K562 (cell line): ENCODE results near the gene ZBTB46. TPM values are rescaled to one million over a fixed set of nuclear protein-coding genes. Genes with fewer than 3 reads are reported as not detected.

ENCODE experiments used
- CTBP1 ChIP-seq: fragments of 450-650 bp; IDR thresholded peaks from 2 replicates; pipeline ENCODE4 v1.6.1; 2016; ENCODE audit warnings: borderline replicate concordance
- FUS ChIP-seq: fragments of 200-400 bp; formaldehyde crosslinking; optimal IDR thresholded peaks from 2 replicates; pipeline ENCODE3; 2017; ENCODE audit warnings: low read depth, low read length
- KDM1A ChIP-seq, 2 experiments: fragments of 450-650 bp; IDR thresholded peaks; 2 replicates each; pipeline ENCODE4 v1.6.1; 2016; ENCODE audit warnings: mild to moderate bottlenecking in 2 of 2
- POLR2G ChIP-seq: fragments of 200-400 bp; formaldehyde crosslinking; IDR thresholded peaks from 2 replicates; pipeline ENCODE4 v1.6.1; 2017; ENCODE audit warnings: low read depth, mild to moderate bottlenecking, antibody characterized with exemption, low read length, moderate library complexity
- TFE3 ChIP-seq: fragments of 450-650 bp; formaldehyde crosslinking; IDR thresholded peaks from 2 replicates; pipeline ENCODE4 v1.4.0; 2020; ENCODE audit warnings: mild to moderate bottlenecking, mixed read lengths
- THRAP3 ChIP-seq: fragments of 450-650 bp; IDR thresholded peaks from 2 replicates; pipeline ENCODE4 v1.6.1; 2016; ENCODE audit warnings: mild to moderate bottlenecking, inconsistent platforms, borderline replicate concordance
- TSHZ1 ChIP-seq: fragments of 250-450 bp; sonication (Bioruptor Pico); IDR thresholded peaks from 2 replicates; pipeline ENCODE4 v1.4.0; 2020; ENCODE audit warnings: mild to moderate bottlenecking, moderate library complexity
- WHSC1 ChIP-seq: IDR thresholded peaks from one replicate; pipeline ENCODE4 v1.6.1; 2012; ENCODE audit warnings: low read length, control low read depth, inconsistent platforms
- XRCC3 ChIP-seq: fragments of 450-650 bp; IDR thresholded peaks from 2 replicates; pipeline ENCODE4 v1.6.1; 2017; ENCODE audit warnings: mild to moderate bottlenecking, moderate library complexity
- ZBTB11 ChIP-seq, 3 experiments: fragments of 200-800 bp in 1 of 3; fragments of 250-450 bp in 1 of 3; fragments of 450-650 bp in 1 of 3; sonication (Bioruptor Pico) in 1 of 3; sonication (Bioruptor generic) in 1 of 3; formaldehyde crosslinking in 1 of 3; IDR thresholded peaks; 2 replicates each; pipeline versions ENCODE4 v1.6.1 to v1.8.0; 2016 to 2022; ENCODE audit warnings: mild to moderate bottlenecking in 2 of 3, missing genetic modification characterization in 2 of 3, missing compliant biosample characterization in 1 of 3, moderate library complexity in 1 of 3
- ZFP91 ChIP-seq: sonication (generic); formaldehyde crosslinking; IDR thresholded peaks from 2 replicates; pipeline ENCODE4 v1.8.0; 2022; ENCODE audit warnings: mild to moderate bottlenecking, missing genetic modification reagents
- ZKSCAN8 ChIP-seq: fragments of 200-800 bp; sonication (Bioruptor generic); IDR thresholded peaks from 2 replicates; pipeline ENCODE4 v1.6.1; 2016; ENCODE audit warnings: missing genetic modification characterization, missing compliant biosample characterization
- ZNF695 ChIP-seq: fragments of 450-650 bp; formaldehyde crosslinking; IDR thresholded peaks from 2 replicates; pipeline ENCODE4 v1.4.0; 2020; ENCODE audit warnings: mild to moderate bottlenecking, moderate library complexity
- ZNF699 ChIP-seq: fragments of 250-450 bp; sonication (Bioruptor Pico); IDR thresholded peaks from 2 replicates; pipeline ENCODE4 v1.8.0; 2021; ENCODE audit warnings: mild to moderate bottlenecking, moderate library complexity; ENCODE audit not compliant: insufficient replicate concordance
- polyA plus RNA-seq, 8 experiments: library from polyadenylated mRNA; depleted of rRNA in 4 of 8; stranded (reverse) in 5 of 8; unstranded in 3 of 8; fragments of >200 nt; fragmentation: Nextera tagmentation in 2 of 8; fragmentation: Illumina TruSeq in 1 of 8; extraction: Ambion mirVana in 2 of 8; extraction: Trizol in 1 of 8; gene quantifications; 2 replicates each; pipeline versions ENCODE4 v1.2.1 to v1.2.3, GENCODE V29; 2011 to 2014; ENCODE audit warnings: inconsistent platforms in 1 of 8, missing spikeins in 1 of 8
- total RNA-seq, 7 experiments: library from RNA; depleted of rRNA in 6 of 7; stranded (reverse); fragments of >200 nt in 6 of 7; fragmentation: Illumina TruSeq in 2 of 7; extraction: Trizol in 2 of 7; gene quantifications; 2 replicates each; pipeline versions ENCODE4 v1.2.1 to v1.2.3, GENCODE V29; 2011 to 2021; ENCODE audit warnings: low replicate concordance in 1 of 7

The ZBTB46 gene
- total and polyA plus RNA-seq, 9 of the 15 experiments (the other 6 are each of a cell fraction or from before 2014, with no cell fraction given), result 0.29 to 4.1 (median 1.1) TPM

- TF ChIP-seq THRAP3 (no peak), XRCC3 (no peak), TFE3 (CRISPR knock-in tag) (no peak), KDM1A (IDR thresholded peaks at IDR 0.05) (no peak), FUS (no peak), WHSC1 (no peak), ZNF695 (CRISPR knock-in tag) (no peak), CTBP1 (no peak), TSHZ1 (no peak), ZNF699 (no peak), POLR2G (peak; percentile 80), ZBTB11 (CRISPR knock-in tag; IDR thresholded peaks at IDR 0.05) (no peak), ZKSCAN8 (CRISPR knock-in tag) (no peak), ZFP91 (CRISPR knock-in tag) (no peak)
These were observed 133.1 kb downstream of the ZBTB46 start (continued) for GRCh38 chr20:63697868-63698545.
